Naive thymus-derived CD8-positive, alpha-beta T cell (primary cell): ENCODE data around the gene FBXO36. TPM values are rescaled to one million over a fixed set of nuclear protein-coding genes. Genes with fewer than 3 reads are reported as not detected.

Source experiments
- ATAC-seq, 2 donors: fragments of 150-1000 bp; cut with Tn5 transposase in 1 of 2; sonication (Bioruptor Pico), chemical (Tn5 transposase) in 1 of 2; 1 replicate in 1 of 2; 2 replicates in 1 of 2; pipeline ENCODE4 v1.10.0; 2021; ENCODE audit warnings: mild to moderate bottlenecking in 2 of 2, moderate library complexity in 2 of 2
- POLR2A ChIA-PET: fragments of 350-600 bp; sonication (Branson Sonifier 250); formaldehyde crosslinking; loops from one replicate; lab custom pipeline; 2021; ENCODE audit warnings: antibody characterized with exemption; lab: Charles Lee
- DNase-seq, 10 donors: peaks; one replicate each; pipeline versions ENCODE4 v3.0.0 to v3.0.0-alpha.2; 2020 to 2022
- H3K27ac Mint-ChIP-seq, 10 donors: one replicate each; pipeline ENCODE4 v1.8.0; 2020 to 2022; ENCODE audit warnings: mild to moderate bottlenecking in 10 of 10, mixed read lengths in 10 of 10, moderate library complexity in 4 of 10, inconsistent platforms in 1 of 10
- H3K27me3 Mint-ChIP-seq, 5 donors: one replicate each; pipeline ENCODE4 v1.8.0; 2021 to 2022; ENCODE audit warnings: mixed read lengths in 5 of 5
- H3K36me3 Mint-ChIP-seq, 3 donors: one replicate each; pipeline ENCODE4 v1.8.0; 2020 to 2022; ENCODE audit warnings: mixed read lengths in 3 of 3, mild to moderate bottlenecking in 2 of 3, inconsistent platforms in 1 of 3
- H3K4me1 Mint-ChIP-seq, 4 donors: one replicate each; pipeline ENCODE4 v1.8.0; 2021 to 2022; ENCODE audit warnings: mixed read lengths in 4 of 4
- H3K4me3 Mint-ChIP-seq, 10 donors: one replicate each; pipeline ENCODE4 v1.8.0; 2020 to 2022; ENCODE audit warnings: mild to moderate bottlenecking in 10 of 10, mixed read lengths in 10 of 10, moderate library complexity in 6 of 10, inconsistent platforms in 1 of 10
- H3K9me3 Mint-ChIP-seq, 9 donors: one replicate each; pipeline ENCODE4 v1.8.0; 2020 to 2022; ENCODE audit warnings: mixed read lengths in 9 of 9, mild to moderate bottlenecking in 3 of 9, inconsistent platforms in 1 of 9, moderate library complexity in 1 of 9
- polyA plus RNA-seq, 3 donors: library from polyadenylated mRNA; unstranded; fragments of 300-500 nt; fragmentation: Illumina TruSeq; gene quantifications; one replicate each; pipeline ENCODE4 v1.2.3, GENCODE V29; 2021
- total RNA-seq, 8 experiments: library from RNA in 2 of 8; stranded (reverse) in 2 of 8; gene quantifications; one replicate each; pipeline ENCODE4 v1.2.3 and lab custom pipeline; 2021 to 2026

The FBXO36 gene
- total and polyA plus RNA-seq, 5 experiments from 2014 or later: 0.32 to 1.5 (median 1.4) TPM

GRCh38 chr2:229980431-229981184 is 58.3 kb downstream of the FBXO36 start:
- DNase-seq: no peak
- Mint-ChIP-seq H3K36me3 (peaks cover 0 to 17% (median 4%) of the 10 kb centered on the region in 3 donors), H3K4me1 (peaks cover 0 to 3% (median 2%) of the 10 kb centered on the region in 4 donors), H3K27me3 (no peaks in the 10 kb centered on the region), H3K27ac (peak overlapping the region in 3 of 10 donors; percentile 33 to 60 (median 40)), H3K4me3 (no peak overlapping the region), H3K9me3 (no peaks in the 10 kb centered on the region)
- no peak for ATAC-seq
- POLR2A ChIA-PET: no interaction called here

- DNase-seq: no peak
- no peak overlapping the region for H3K4me3 Mint-ChIP-seq
- peaks cover 0 to 19% (median 13%) of the 10 kb centered on the region in 3 donors for H3K36me3 Mint-ChIP-seq
- peak overlapping the region in 1 of 10 donors; percentile 30 for H3K27ac Mint-ChIP-seq
- H3K9me3 Mint-ChIP-seq: no peaks in the 10 kb centered on the region
- H3K27me3 Mint-ChIP-seq: no peaks in the 10 kb centered on the region
- POLR2A ChIA-PET: no interaction called here
- ATAC-seq: no peak
- H3K4me1 Mint-ChIP-seq: no peaks in the 10 kb centered on the region
Measured at GRCh38 chr2:229993236-229993635, 70.9 kb downstream of the FBXO36 start.

- H3K36me3 Mint-ChIP-seq: peaks cover 0 to 19% (median 13%) of the 10 kb centered on the region in 3 donors
- no peak overlapping the region for H3K27ac Mint-ChIP-seq
- no peak for DNase-seq
- H3K9me3 Mint-ChIP-seq: no peaks in the 10 kb centered on the region
- no peak overlapping the region for H3K4me3 Mint-ChIP-seq
- ATAC-seq: no peak
- POLR2A ChIA-PET: no interaction called here
- no peaks in the 10 kb centered on the region for H3K27me3 Mint-ChIP-seq
- no peaks in the 10 kb centered on the region for H3K4me1 Mint-ChIP-seq
Measured at GRCh38 chr2:229996320-229996719, 74.0 kb downstream of the FBXO36 start.

- no peak for DNase-seq
- POLR2A ChIA-PET: no interaction called here
- no peak for ATAC-seq
- H3K27me3 Mint-ChIP-seq: no peaks in the 10 kb centered on the region
- no peaks in the 10 kb centered on the region for H3K4me1 Mint-ChIP-seq
- H3K36me3 Mint-ChIP-seq: peaks cover 0 to 12% (median 11%) of the 10 kb centered on the region in 3 donors
- no peak overlapping the region for H3K4me3 Mint-ChIP-seq
- H3K27ac Mint-ChIP-seq: no peak overlapping the region
- H3K9me3 Mint-ChIP-seq: no peaks in the 10 kb centered on the region
Measured at GRCh38 chr2:229997565-229997964, 75.3 kb downstream of the FBXO36 start.

- Mint-ChIP-seq H3K9me3 (no peaks in the 10 kb centered on the region), H3K4me3 (no peak overlapping the region), H3K27me3 (no peaks in the 10 kb centered on the region), H3K27ac (peak overlapping the region in 1 of 10 donors; percentile 47), H3K36me3 (peaks cover 0 to 9% (median 8%) of the 10 kb centered on the region in 3 donors), H3K4me1 (no peaks in the 10 kb centered on the region)
- DNase-seq (no peak), ATAC-seq (no peak)
- POLR2A ChIA-PET: no interaction called here
Measured at GRCh38 chr2:230000118-230000841, 78.0 kb downstream of the FBXO36 start.

GRCh38 chr2:230007931-230008707 is 85.8 kb downstream of the FBXO36 start:
- peak; percentile 49 to 57 for ATAC-seq
- Mint-ChIP-seq H3K4me3 (peak overlapping the region in 5 of 10 donors; percentile 19 to 68 (median 39)), H3K9me3 (no peaks in the 10 kb centered on the region), H3K27me3 (no peaks in the 10 kb centered on the region), H3K27ac (peak overlapping the region in 1 of 10 donors; percentile 2), H3K4me1 (peaks cover 0 to 7% (median 3%) of the 10 kb centered on the region in 4 donors), H3K36me3 (peaks cover 0 to 12% (median 0%) of the 10 kb centered on the region in 3 donors)
- DNase-seq: peak; percentile 54 to 87 (median 74)
- POLR2A ChIA-PET: no interaction called here

- H3K4me3 Mint-ChIP-seq: no peak overlapping the region
- H3K27me3 Mint-ChIP-seq: no peaks in the 10 kb centered on the region
- DNase-seq (no peak), ATAC-seq (no peak)
- H3K27ac Mint-ChIP-seq: no peak overlapping the region
- no peaks in the 10 kb centered on the region for H3K9me3 Mint-ChIP-seq
- peaks cover 0 to 12% (median 0%) of the 10 kb centered on the region in 3 donors for H3K36me3 Mint-ChIP-seq
- H3K4me1 Mint-ChIP-seq: peaks cover 0 to 7% (median 3%) of the 10 kb centered on the region in 4 donors
- POLR2A ChIA-PET: no interaction called here
Measured at GRCh38 chr2:230008708-230009066, 86.4 kb downstream of the FBXO36 start.

- ATAC-seq: no peak
- no peaks in the 10 kb centered on the region for H3K27me3 Mint-ChIP-seq
- peaks cover 0 to 9% (median 0%) of the 10 kb centered on the region in 3 donors for H3K36me3 Mint-ChIP-seq
- POLR2A ChIA-PET: no interaction called here
- H3K9me3 Mint-ChIP-seq: no peaks in the 10 kb centered on the region
- no peak for DNase-seq
- no peak overlapping the region for H3K4me3 Mint-ChIP-seq
- no peak overlapping the region for H3K27ac Mint-ChIP-seq
- H3K4me1 Mint-ChIP-seq: peaks cover 0 to 7% (median 3%) of the 10 kb centered on the region in 4 donors
Measured at GRCh38 chr2:230010501-230010900, 88.2 kb downstream of the FBXO36 start.

- H3K4me1 Mint-ChIP-seq: peaks cover 0 to 7% (median 3%) of the 10 kb centered on the region in 4 donors
- DNase-seq (no peak), ATAC-seq (no peak)
- POLR2A ChIA-PET: no interaction called here
- H3K9me3 Mint-ChIP-seq: peaks cover 0 to 3% (median 0%) of the 10 kb centered on the region in 9 donors
- H3K27me3 Mint-ChIP-seq: no peaks in the 10 kb centered on the region
- H3K27ac Mint-ChIP-seq: no peak overlapping the region
- H3K4me3 Mint-ChIP-seq: no peak overlapping the region
- H3K36me3 Mint-ChIP-seq: peaks cover 0 to 10% (median 0%) of the 10 kb centered on the region in 3 donors
Measured at GRCh38 chr2:230011617-230012016, 89.3 kb downstream of the FBXO36 start.

- DNase-seq (no peak), ATAC-seq (no peak)
- Mint-ChIP-seq H3K27ac (no peak overlapping the region), H3K4me1 (peaks cover 0 to 7% (median 3%) of the 10 kb centered on the region in 4 donors), H3K36me3 (peaks cover 0 to 10% (median 0%) of the 10 kb centered on the region in 3 donors), H3K27me3 (no peaks in the 10 kb centered on the region), H3K9me3 (peaks cover 0 to 3% (median 0%) of the 10 kb centered on the region in 9 donors), H3K4me3 (no peak overlapping the region)
- POLR2A ChIA-PET: no interaction called here
Measured at GRCh38 chr2:230012267-230012884, 90.1 kb downstream of the FBXO36 start.

GRCh38 chr2:230016844-230017243 is 94.5 kb downstream of the FBXO36 start:
- H3K4me3 Mint-ChIP-seq: no peak overlapping the region
- H3K9me3 Mint-ChIP-seq: peaks cover 0 to 3% (median 0%) of the 10 kb centered on the region in 9 donors
- no peak overlapping the region for H3K27ac Mint-ChIP-seq
- POLR2A ChIA-PET: no interaction called here
- DNase-seq (no peak), ATAC-seq (no peak)
- H3K36me3 Mint-ChIP-seq: peaks cover 0 to 2% (median 0%) of the 10 kb centered on the region in 3 donors
- H3K27me3 Mint-ChIP-seq: no peaks in the 10 kb centered on the region
- peaks cover 0 to 2% (median 0%) of the 10 kb centered on the region in 4 donors for H3K4me1 Mint-ChIP-seq

- ATAC-seq: no peak
- POLR2A ChIA-PET: no interaction called here
- no peak for DNase-seq
Measured at GRCh38 chr2:230018153-230018552, 95.8 kb downstream of the FBXO36 start.

More at GRCh38 chr2:230018153-230018552, 95.8 kb downstream of the FBXO36 start:
- Mint-ChIP-seq H3K4me1 (peaks cover 0 to 2% (median 0%) of the 10 kb centered on the region in 4 donors), H3K9me3 (peaks cover 0 to 3% (median 0%) of the 10 kb centered on the region in 9 donors), H3K36me3 (peaks cover 0 to 2% (median 0%) of the 10 kb centered on the region in 3 donors), H3K27ac (no peak overlapping the region), H3K27me3 (no peaks in the 10 kb centered on the region), H3K4me3 (no peak overlapping the region)
